8988T (cell line): ENCODE data around the gene GPR151.
A peak's percentile ranks its signal among the peaks of the same experiment; 100 is the strongest.
"Not testable (repeated sequence)": the region's sequence is repeated elsewhere in the genome, so short reads cannot be mapped to it uniquely, and the experiment has no call there.

ENCODE experiments used
- DNase-seq: peaks from one replicate; pipeline ENCODE4 v3.0.0; 2011

Gene GPR151

GRCh38 chr5:146516151-146516475 lies at the start of gene GPR151:
Gene GPR151 (minus strand): TSS chr5:146516190. CDS start chr5:146516113, 77 bp downstream.
- no peak for DNase-seq

GRCh38 chr5:146564007-146564762 lies 48.2 kb upstream of the GPR151 start:
- no peak for DNase-seq

GRCh38 chr5:146562461-146562860 lies 46.5 kb upstream of the GPR151 start:
- no peak for DNase-seq

- DNase-seq = no peak
Measured at GRCh38 chr5:146561711-146562110, 45.7 kb upstream of the GPR151 start.

GRCh38 chr5:146560205-146560812 lies 44.3 kb upstream of the GPR151 start:
- peak; percentile 31 for DNase-seq

GRCh38 chr5:146556884-146557283 lies 40.9 kb upstream of the GPR151 start:
- DNase-seq = not testable (repeated sequence)

GRCh38 chr5:146553446-146553845 lies 37.5 kb upstream of the GPR151 start:
- DNase-seq = no peak

GRCh38 chr5:146549615-146550014 lies 33.6 kb upstream of the GPR151 start:
- no peak for DNase-seq

- DNase-seq = no peak
Measured at GRCh38 chr5:146548781-146549449, 32.9 kb upstream of the GPR151 start.

- DNase-seq = no peak
Measured at GRCh38 chr5:146544232-146544631, 28.2 kb upstream of the GPR151 start.

GRCh38 chr5:146541958-146542849 lies 26.2 kb upstream of the GPR151 start:
- DNase-seq = peak; percentile 26

GRCh38 chr5:146540414-146540813 lies 24.4 kb upstream of the GPR151 start:
- DNase-seq = no peak

- DNase-seq = no peak
Measured at GRCh38 chr5:146539973-146540372, 24.0 kb upstream of the GPR151 start.

GRCh38 chr5:146538432-146538831 lies 22.4 kb upstream of the GPR151 start:
- no peak for DNase-seq

- DNase-seq = no peak
Measured at GRCh38 chr5:146533882-146534281, 17.9 kb upstream of the GPR151 start.

- peak; percentile 37 for DNase-seq
Measured at GRCh38 chr5:146533260-146533857, 17.4 kb upstream of the GPR151 start.

- DNase-seq = no peak
Measured at GRCh38 chr5:146529984-146530383, 14.0 kb upstream of the GPR151 start.

GRCh38 chr5:146528236-146528635 lies 12.2 kb upstream of the GPR151 start:
- no peak for DNase-seq

GRCh38 chr5:146527785-146528184 lies 11.8 kb upstream of the GPR151 start:
- DNase-seq = no peak

GRCh38 chr5:146523698-146524097 lies 7.7 kb upstream of the GPR151 start:
- no peak for DNase-seq

GRCh38 chr5:146521403-146522106 lies 5.6 kb upstream of the GPR151 start:
- DNase-seq = no peak

GRCh38 chr5:146520731-146521130 lies 4.7 kb upstream of the GPR151 start:
- no peak for DNase-seq
